Neural crest cell (in vitro differentiated cells): Measurements from ENCODE around the gene PACS2. TPM values are rescaled to one million over a fixed set of nuclear protein-coding genes. Genes with fewer than 3 reads are reported as not detected.
A peak's percentile ranks its signal among the peaks of the same experiment; 100 is the strongest.

Source experiments
- DNase-seq: peaks from one replicate; pipeline ENCODE4 v3.0.0; 2021; ENCODE audit warnings: low read depth, mixed read lengths, low spot score
- H3K27ac Mint-ChIP-seq: one replicate; pipeline ENCODE4 v1.8.0; 2021; ENCODE audit warnings: mild to moderate bottlenecking, mixed read lengths; ENCODE audit not compliant: unreplicated experiment
- H3K27me3 Mint-ChIP-seq: 2 replicates; pipeline ENCODE4 v1.8.0; 2021; ENCODE audit warnings: low read depth, mild to moderate bottlenecking, mixed read lengths
- H3K36me3 Mint-ChIP-seq: 2 replicates; pipeline ENCODE4 v1.8.0; 2021; ENCODE audit warnings: low read depth, mild to moderate bottlenecking, mixed read lengths
- H3K4me1 Mint-ChIP-seq: 2 replicates; pipeline ENCODE4 v1.8.0; 2021; ENCODE audit warnings: mixed read lengths
- H3K4me3 Mint-ChIP-seq: one replicate; pipeline ENCODE4 v1.8.0; 2021; ENCODE audit warnings: mild to moderate bottlenecking, mixed read lengths
- H3K9me3 Mint-ChIP-seq: 2 replicates; pipeline ENCODE4 v1.8.0; 2021; ENCODE audit warnings: mixed read lengths
- total RNA-seq: library from RNA; stranded (reverse); gene quantifications from 2 replicates; pipeline ENCODE4 v1.2.1, GENCODE V29; 2021
- TF ChIP-seq, protein P1 (sequence below): fragments of 200-600 bp; sonication (generic); conservative IDR thresholded peaks from 2 replicates; pipeline ENCODE4 v1.5.0; 2021; ENCODE audit warnings: antibody characterized with exemption, mild to moderate bottlenecking

The PACS2 gene
- total RNA-seq, 1 donor from 2014 or later: 104 TPM

DNA sequence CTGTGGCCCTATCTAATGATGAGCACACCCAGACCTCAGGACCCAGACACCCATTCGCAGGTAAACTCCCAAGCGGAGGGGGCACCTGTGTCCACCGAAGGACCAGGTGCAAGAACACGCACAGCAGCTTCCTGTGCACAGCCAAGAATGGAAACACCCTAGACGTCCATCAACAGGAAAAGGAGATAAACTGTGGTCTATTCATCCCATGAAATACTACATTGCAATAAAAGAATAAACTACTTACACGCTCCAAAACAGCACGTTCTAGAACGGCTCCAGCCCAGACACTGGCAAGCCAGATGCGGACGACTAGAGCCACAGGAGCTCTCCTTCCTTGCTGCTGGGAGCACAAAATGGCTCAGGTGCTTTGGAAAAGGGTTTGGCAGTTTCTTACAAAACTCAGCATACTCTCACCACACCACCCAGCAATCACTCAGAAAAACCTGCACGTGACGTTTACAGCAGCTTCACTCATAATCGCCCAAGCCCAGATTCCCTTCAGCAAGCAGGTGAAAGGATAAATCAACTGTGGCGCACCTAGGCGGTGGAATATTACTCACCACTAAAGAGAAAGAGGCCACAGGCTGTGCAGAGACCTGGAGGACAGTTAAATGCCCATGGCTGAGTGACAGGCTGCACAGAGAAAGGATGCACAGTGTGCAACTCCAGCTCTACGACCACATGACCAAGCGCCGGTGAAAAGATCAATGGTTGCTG is 34.7 kb upstream of the PACS2 start:
- Mint-ChIP-seq H3K27ac (no peak overlapping the region), H3K27me3 (no peaks in the 10 kb centered on the region), H3K4me1 (peaks cover 13% of the 10 kb centered on the region), H3K4me3 (no peak overlapping the region), H3K9me3 (no peaks in the 10 kb centered on the region), H3K36me3 (no peaks in the 10 kb centered on the region)
- TF ChIP-seq, protein P1, sequence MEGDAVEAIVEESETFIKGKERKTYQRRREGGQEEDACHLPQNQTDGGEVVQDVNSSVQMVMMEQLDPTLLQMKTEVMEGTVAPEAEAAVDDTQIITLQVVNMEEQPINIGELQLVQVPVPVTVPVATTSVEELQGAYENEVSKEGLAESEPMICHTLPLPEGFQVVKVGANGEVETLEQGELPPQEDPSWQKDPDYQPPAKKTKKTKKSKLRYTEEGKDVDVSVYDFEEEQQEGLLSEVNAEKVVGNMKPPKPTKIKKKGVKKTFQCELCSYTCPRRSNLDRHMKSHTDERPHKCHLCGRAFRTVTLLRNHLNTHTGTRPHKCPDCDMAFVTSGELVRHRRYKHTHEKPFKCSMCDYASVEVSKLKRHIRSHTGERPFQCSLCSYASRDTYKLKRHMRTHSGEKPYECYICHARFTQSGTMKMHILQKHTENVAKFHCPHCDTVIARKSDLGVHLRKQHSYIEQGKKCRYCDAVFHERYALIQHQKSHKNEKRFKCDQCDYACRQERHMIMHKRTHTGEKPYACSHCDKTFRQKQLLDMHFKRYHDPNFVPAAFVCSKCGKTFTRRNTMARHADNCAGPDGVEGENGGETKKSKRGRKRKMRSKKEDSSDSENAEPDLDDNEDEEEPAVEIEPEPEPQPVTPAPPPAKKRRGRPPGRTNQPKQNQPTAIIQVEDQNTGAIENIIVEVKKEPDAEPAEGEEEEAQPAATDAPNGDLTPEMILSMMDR: no peak
- no peak for DNase-seq

GRCh38 chr14:105280525-105280924 is 34.0 kb upstream of the PACS2 start:
- no peaks in the 10 kb centered on the region for H3K27me3 Mint-ChIP-seq
- H3K4me1 Mint-ChIP-seq: peaks cover 14% of the 10 kb centered on the region
- H3K27ac Mint-ChIP-seq: no peak overlapping the region
- TF ChIP-seq, protein P1: no peak
- H3K36me3 Mint-ChIP-seq: no peaks in the 10 kb centered on the region
- no peak for DNase-seq
- H3K9me3 Mint-ChIP-seq: no peaks in the 10 kb centered on the region
- H3K4me3 Mint-ChIP-seq: no peak overlapping the region

DNA sequence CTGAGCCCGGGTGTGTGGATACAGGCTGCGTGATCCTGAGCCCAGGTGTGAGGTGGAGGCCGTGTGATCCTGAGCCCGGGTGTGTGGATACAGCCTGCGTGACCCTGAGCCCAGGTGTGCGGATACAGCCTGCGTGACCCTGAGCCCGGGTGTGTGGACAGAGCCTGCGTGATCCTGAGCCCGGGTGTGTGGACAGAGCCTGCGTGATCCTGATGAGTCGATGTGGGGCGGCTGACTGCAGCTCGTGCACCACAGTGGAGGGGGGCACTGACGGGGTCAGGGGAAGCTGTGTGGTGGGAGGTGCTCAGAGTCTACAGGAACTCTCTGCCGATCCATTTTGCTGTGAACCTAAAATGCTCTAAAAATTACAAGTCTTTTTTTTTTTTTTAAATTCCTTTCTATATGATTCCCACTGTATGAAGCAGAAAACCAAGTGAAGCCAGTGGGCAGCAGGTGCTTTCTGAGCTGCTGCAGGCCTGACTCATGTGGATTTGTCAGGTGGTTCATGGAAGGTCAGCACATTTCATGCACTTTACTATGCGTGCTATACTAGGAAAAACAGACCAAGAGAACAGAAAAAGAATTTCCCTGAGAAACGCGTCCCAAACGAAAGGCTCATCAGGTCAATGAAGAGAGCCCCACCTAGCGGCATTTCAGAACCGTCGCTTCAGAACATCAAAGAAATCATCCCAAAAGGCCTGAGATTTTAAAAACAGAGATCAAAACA is 33.0 kb upstream of the PACS2 start:
- no peaks in the 10 kb centered on the region for H3K27me3 Mint-ChIP-seq
- no peak overlapping the region for H3K27ac Mint-ChIP-seq
- no peaks in the 10 kb centered on the region for H3K9me3 Mint-ChIP-seq
- DNase-seq: peak; percentile 40
- H3K36me3 Mint-ChIP-seq: no peaks in the 10 kb centered on the region
- TF ChIP-seq, protein P1: peak; percentile 79
- H3K4me3 Mint-ChIP-seq: no peak overlapping the region
- H3K4me1 Mint-ChIP-seq: peaks cover 18% of the 10 kb centered on the region

DNA sequence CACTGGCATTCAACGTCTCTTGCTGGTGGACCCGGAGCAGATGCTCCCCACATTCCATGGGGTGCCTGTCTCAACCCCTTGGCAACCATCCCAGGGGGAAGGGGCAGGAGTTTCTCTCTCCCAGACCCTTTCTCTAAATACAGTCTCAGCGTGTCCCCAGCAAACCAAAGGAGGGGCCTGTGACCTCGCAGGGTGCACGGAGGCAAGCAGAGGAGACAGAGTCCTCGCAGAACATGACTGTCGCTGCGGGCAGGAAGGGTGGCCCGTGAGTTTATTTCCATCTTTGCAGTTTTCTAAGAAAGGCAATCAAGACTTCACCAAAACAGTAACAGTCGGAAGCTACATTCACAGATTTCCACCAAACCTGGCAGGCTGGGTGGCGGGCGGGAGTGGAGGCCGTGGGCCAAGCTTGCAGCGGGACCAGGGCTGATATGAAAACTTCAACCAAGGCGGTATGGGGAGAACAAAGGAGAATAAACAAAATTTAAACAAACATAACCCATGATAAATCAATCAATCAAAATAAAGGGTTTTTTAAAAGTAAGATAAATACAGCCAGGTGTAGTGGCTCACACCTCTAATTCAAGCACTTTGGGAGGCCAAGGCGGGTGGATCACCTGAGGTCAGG is 32.3 kb upstream of the PACS2 start:
- Mint-ChIP-seq H3K4me1 (peaks cover 18% of the 10 kb centered on the region), H3K27me3 (no peaks in the 10 kb centered on the region), H3K4me3 (no peak overlapping the region), H3K36me3 (no peaks in the 10 kb centered on the region), H3K9me3 (no peaks in the 10 kb centered on the region), H3K27ac (no peak overlapping the region)
- no peak for DNase-seq
- TF ChIP-seq, protein P1: peak; percentile 33

- Mint-ChIP-seq H3K27ac (no peak overlapping the region), H3K27me3 (no peaks in the 10 kb centered on the region), H3K4me3 (no peak overlapping the region), H3K9me3 (no peaks in the 10 kb centered on the region), H3K36me3 (no peaks in the 10 kb centered on the region), H3K4me1 (peaks cover 18% of the 10 kb centered on the region)
- DNase-seq: no peak
- TF ChIP-seq, protein P1: no peak
Observed at GRCh38 chr14:105283028-105283427, 31.5 kb upstream of the PACS2 start.
